GM19351 (cell line): ENCODE results near the gene ATG9B.

Experiments
- ATAC-seq: cut with Tn5 transposase; IDR thresholded peaks from one replicate; pipeline ENCODE4 v1.9.1; 2021; ENCODE audit warnings: mild to moderate bottlenecking, moderate library complexity; ENCODE audit not compliant: unreplicated experiment

Gene ATG9B

GRCh38 chr7:150988230-150989226 is 35.8 kb downstream of the ATG9B start:
- no peak for ATAC-seq

GRCh38 chr7:150986556-150986955 is 37.7 kb downstream of the ATG9B start:
- no peak for ATAC-seq

- peak; percentile 62 for ATAC-seq
Observed at GRCh38 chr7:150986099-150986512, 38.2 kb downstream of the ATG9B start.

DNA sequence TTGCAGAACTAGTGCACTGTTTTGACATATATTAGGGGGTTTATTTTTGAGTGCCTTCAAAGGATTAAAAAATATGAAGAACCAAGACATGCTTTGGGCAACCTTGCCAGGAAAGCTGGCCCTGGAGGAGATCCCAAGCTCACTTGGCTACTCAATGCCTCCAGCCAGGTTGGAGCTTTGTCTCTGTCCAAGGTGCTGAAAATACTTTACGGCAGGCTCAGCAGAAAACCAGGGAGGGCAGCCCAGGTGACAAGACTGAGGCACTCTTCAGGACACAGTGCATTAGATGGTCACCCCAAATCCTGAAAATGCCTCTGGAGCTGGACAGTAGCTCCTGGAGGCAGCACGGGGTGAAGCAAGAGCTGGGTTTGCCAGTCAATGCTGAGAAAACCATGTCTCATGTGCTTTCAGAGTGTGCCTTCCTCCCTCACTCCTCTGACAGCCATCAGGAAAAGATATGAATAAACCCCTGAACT is 40.4 kb downstream of the ATG9B start:
- ATAC-seq, result no peak

- no peak for ATAC-seq
Observed at GRCh38 chr7:150982351-150982750, 41.9 kb downstream of the ATG9B start.

- ATAC-seq, result no peak
Observed at GRCh38 chr7:150981644-150982043, 42.6 kb downstream of the ATG9B start.

DNA sequence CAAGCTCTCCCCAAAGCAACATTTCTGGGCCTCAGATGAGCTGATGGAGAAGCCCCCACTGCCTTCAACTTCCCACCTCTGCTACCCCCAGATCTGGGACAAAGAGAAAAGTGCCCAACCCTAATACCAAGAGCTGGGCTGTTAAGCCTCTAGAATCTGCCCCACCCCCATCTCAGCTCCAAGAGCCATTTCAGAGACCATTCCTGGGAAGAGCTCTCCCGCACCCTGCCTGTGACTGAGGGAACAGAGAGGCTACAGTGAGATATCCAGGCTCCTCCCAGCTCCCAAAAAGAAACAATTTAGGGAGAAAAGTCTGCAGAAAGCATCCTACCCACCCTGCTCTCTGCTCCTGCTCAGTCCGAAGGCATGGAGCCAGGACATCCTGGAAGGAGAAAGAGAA is 43.6 kb downstream of the ATG9B start:
- no peak for ATAC-seq

DNA sequence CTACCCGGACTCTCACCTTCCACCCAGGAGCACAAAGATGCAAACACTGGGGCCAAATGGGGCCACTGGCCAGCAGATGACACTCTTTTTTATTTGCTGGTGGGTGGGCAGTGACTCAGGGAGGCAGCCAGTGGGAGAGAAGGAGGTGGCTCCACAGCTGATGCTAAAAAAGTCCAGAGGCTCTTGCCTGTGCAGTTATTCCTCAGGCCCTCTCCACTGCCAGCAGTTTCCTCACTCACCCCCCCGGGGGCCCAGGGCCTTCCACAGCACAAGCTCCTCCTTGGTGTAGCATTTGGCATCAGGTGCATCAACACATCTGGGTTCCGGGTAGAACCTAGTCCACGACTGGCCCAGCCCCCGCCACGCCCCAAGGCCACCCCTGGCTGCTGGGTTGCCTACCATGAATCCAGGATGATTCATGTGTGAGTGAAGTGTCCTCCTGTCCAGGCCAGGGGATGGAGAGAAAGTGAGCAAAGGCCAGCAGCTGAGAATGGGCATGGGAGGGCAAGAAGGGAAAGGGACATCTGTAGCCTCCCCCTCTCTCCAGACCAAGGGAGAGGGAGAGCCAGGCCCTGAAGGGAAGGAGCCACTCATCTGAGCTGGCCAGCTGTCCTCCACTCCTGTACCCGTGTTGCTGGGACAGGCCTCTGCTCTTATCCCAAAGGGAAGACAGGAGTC is 44.4 kb downstream of the ATG9B start:
- ATAC-seq, result no peak

DNA sequence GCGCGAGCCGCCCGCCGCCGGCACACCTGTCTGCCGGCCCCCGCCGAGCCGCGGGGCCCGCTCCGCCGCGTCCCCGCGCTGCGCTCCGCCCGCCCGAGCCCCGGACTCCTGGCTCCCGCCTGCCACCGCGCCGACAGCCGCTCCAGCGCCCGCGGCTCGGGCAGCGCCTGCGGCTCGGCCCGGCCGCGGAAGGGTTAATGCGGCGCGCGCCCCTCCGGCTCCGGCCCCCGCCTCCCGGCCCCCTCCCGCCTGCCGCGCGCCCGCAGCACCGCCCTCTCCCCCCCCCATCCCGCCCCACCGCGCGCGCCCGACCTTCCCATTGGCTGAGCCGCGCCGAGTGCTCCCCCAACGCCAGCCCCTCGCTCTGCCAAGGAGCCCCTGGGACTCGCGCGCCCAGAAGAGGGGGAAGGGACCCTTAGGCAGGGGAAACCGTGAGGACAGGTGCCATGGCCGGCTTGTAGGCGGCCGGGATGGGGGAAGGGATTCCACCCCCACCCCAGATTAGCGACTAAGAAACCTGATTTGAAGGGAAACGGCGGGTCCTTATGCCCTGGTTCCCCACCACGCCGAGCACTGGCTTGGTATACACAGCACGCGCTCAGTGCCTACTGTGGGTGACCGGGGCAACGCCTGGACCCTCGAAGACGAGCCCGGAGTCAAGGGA is 46.0 kb downstream of the ATG9B start, which contains the start of gene KCNH2:
Gene KCNH2, minus strand, starts transcription at position 196 of the 664 bp plus-strand sequence. CDS start 408 bp downstream, outside the sequence.
- no peak for ATAC-seq

GRCh38 chr7:150977382-150978125 is 46.7 kb downstream of the ATG9B start:
- ATAC-seq, result no peak

DNA sequence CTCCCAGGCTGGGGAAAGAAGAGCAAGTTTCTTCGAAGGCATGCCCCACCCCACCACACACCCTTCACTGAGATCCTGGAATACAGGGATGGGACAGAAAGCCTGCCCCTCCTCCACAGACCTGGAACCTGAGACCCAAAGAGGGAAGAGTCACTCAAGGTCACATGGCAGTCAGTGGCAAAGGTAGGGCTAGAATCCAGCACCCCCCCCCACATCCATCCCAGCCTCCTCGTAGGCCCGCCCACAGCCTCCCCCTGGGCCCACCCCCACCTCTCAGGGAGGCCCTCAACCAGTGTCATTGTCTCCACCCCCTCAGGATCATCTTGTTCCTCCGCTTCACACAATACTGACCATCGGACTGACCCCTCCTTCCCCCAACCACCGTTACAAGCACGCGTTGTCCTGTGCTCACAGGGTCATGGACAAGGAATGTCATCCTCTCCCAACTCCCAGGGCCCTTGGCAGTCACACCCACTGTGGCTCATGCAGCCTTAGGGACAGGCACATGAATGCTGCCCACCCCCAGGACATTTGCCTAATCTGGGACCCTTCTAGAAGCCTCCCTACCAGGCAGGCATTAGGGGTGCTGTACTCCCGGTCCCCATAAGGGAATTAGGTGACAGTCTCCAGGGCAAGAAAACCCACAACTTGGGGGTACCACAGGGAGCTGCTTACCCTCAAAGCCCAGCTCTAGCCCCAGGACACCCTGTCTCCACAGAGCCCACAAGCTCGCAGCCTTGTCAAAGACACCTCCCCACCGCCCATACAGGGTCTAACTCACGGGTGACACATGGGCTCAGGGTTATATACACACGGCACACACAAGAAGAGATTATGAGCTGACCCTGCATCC is 47.5 kb downstream of the ATG9B start:
- ATAC-seq, result no peak

GRCh38 chr7:150975536-150976319 is 48.6 kb downstream of the ATG9B start:
- ATAC-seq, result no peak

GRCh38 chr7:150974468-150975391 is 49.6 kb downstream of the ATG9B start:
- peak; percentile 55 for ATAC-seq

DNA sequence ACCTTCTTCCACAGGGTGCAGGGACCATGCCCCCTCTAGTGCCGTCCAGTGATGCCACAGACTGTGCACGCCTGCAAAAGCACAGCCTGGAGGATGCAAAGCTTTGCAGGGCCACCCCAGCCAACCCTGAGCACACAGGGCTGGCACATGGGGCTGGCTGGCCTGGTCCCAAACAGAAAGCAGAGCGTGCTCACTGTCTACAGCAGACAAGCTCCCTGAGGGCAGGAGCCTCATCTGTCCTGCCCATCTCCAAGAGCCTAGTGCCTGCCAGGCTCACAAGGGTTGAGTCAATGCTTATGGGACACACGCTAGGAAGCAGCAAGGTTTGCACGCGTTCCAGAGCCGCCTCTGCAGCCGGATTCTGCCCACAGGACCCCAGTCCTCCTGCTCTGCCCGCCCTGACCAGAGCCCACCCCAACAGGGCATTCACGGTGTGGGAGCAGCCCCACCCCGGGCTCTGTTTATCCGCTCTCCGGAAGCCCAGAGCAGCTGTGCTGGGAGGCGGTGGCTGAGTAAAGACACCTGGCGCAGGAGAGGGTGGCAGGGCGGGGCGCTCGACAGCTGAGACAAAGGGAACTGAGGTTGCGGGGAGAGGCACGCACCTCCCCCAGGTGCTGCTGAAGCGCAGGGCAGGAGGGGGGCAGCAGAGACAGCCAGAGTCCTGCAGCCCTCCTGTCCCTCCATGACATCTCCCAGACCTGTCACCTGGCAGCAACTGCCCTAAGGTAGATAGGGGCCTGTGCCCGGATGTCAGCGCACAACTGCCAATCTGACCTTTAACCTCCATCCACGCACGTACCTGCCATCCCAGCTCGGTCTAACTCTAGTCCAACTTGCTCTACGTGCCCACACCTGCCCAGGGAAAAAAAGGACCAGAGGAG is 50.5 kb downstream of the ATG9B start:
- no peak for ATAC-seq

DNA sequence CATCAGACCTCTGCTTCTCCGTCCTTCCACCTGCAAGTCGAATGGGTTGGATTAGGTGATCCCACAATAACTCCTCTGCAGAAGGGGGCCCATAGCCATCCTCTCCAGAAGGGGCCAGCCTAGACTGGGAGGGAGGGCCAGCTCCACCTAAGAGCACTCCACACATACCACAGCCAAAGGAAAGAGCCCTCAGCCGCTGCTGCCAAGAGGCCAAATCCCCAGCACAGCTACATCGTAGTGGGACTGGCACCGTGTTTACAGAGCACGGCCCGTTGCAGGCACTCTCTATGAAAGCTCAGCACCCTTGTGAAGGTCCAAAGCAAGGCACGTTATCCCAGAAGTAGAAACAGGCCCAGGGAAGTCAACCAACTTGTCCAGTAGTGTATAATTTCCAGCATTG is 51.6 kb downstream of the ATG9B start:
- no peak for ATAC-seq

DNA sequence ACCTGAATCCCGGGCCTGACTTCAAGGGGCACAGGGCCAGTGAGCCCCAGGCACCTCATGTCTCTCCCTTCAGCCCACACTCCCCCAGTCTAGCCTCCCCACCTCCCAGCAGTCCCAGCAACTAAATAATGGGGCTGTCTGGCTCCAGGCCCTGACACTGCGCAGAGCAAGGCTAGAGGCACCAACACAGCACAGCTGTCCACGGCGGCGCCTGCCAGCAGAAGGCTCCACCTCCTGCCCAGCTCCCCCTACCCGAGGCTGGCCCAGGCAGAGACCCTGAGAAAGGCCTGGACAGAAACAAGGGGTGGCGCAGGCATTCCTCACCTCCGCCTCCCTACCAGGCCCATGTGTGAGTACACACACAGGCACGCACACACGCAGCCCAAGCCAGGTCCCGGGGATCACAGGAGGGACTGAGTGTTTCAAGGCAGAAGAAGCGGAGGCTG is 52.2 kb downstream of the ATG9B start:
- no peak for ATAC-seq
